Measurements from ENCODE around the gene LCMT1. TPM values are rescaled to one million over a fixed set of nuclear protein-coding genes. Genes with fewer than 3 reads are reported as not detected.
A peak's percentile ranks its signal among the peaks of the same experiment; 100 is the strongest.

LCMT1 gene
- total RNA-seq (2021): 86.3 to 89.6 TPM (median 86.7 TPM) in 3 replicates
- percentile 76 among the genes with signal in this experiment for Bru-seq, nascent RNA
- long read RNA-seq, experiment 1, transcript LCMT1-201 (12 exons, 1,529 nt): minor isoform, 7 of 181 reads
- long read RNA-seq, experiment 1, transcript LCMT1-202 (9 exons, 989 nt): minor isoform, 16 of 181 reads
- long read RNA-seq, experiment 1, transcript LCMT1-203 (11 exons, 1,368 nt): major isoform, 126 of 181 reads
- long read RNA-seq, experiment 1, partial matches to known transcripts: 3 of 181 reads
- long read RNA-seq, experiment 1, other reads (novel, unspliced or antisense): 29 of 181 reads
- long read RNA-seq, experiment 2, transcript LCMT1-204 (9 exons, 1,168 nt): major isoform, 13 of 98 reads
- long read RNA-seq, experiment 2, partial matches to known transcripts: 13 of 98 reads
- long read RNA-seq, experiment 2, other reads (novel, unspliced or antisense): 70 of 98 reads
- long read RNA-seq, experiment 3, transcript LCMT1-201 (12 exons, 1,529 nt): minor isoform, 12 of 232 reads
- long read RNA-seq, experiment 3, transcript LCMT1-202 (9 exons, 989 nt): minor isoform, 17 of 232 reads
- long read RNA-seq, experiment 3, transcript LCMT1-203 (11 exons, 1,368 nt): major isoform, 170 of 232 reads
- long read RNA-seq, experiment 3, partial matches to known transcripts: 0 of 232 reads
- long read RNA-seq, experiment 3, other reads (novel, unspliced or antisense): 33 of 232 reads

DNA sequence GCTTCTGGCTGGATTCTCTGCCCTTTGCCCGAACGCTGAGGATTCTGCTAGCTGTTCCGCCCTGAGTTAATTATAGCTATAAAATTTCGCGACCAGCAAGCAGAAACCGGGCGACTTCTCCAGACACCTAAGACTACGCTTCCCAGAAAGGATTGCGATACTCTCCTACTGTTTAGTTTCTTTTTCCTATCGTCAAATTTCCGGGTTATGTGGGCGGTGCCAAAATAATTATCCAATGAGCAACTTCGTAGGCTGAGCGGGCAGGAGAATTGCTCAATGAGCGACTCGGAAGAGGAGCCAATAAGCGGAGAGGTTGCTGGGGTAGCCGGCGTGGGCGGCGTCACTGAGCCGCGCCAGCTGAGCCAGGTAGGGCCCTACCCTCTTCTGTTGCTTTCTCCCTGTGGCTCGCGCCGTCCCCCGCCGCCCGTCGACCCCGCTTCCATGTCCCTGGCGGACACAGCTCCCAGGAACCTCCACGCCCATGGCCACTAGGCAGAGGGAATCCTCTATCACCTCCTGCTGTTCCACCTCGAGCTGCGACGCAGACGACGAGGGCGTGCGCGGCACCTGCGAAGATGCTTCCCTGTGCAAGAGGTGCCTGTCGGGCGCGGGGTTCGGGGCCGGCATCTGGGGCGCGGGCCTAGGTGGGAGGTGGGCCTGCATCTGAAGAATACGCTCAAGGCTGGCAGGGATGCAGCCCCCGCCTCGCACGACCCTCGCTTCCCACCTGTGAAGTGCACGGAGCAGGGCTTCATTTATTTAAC is at the start of gene LCMT1:
TSS of gene LCMT1 (plus strand) at position 340 of the 764 bp plus-strand sequence. CDS start at position 482, 142 bp downstream.
- POLR2A ChIA-PET: interaction anchor here (0.6 to 1.3 kb wide), 3 partner anchors 8 to 97 kb away, joined by 3 to 6 read pairs (median 4); no protein-coding TSS in a partner anchor
- ATAC-seq: peak; percentile 88
- peak within 1 kb of the TSS; percentile 93 for H3K4me3 Mint-ChIP-seq
- TF ChIP-seq NFYB (CRISPR knock-in tag; conservative IDR thresholded peaks at IDR 0.05; ENCODE audit: low read depth) (peak; percentile 82), NFATC4 (CRISPR knock-in tag; IDR thresholded peaks at IDR 0.05) (no peak), IRF1 (CRISPR knock-in tag; IDR thresholded peaks at IDR 0.05) (no peak), CREM (CRISPR knock-in tag; IDR thresholded peaks at IDR 0.05) (peak; percentile 90), ZNF671 (CRISPR knock-in tag; IDR thresholded peaks at IDR 0.05) (no peak), ZSCAN18 (CRISPR knock-in tag; IDR thresholded peaks at IDR 0.05) (no peak), SP1 (CRISPR knock-in tag; conservative IDR thresholded peaks at IDR 0.05) (0 out of 2 replicates have a peak, but pooled peaks have one; percentile 59), NFE2L1 (CRISPR knock-in tag; IDR thresholded peaks at IDR 0.05) (peak; percentile 65; the same call in 1 of the 2 replicates), FOXP1 (CRISPR knock-in tag; IDR thresholded peaks at IDR 0.05; ENCODE audit: borderline replicate concordance) (peak; percentile 79; the same call in 1 of the 2 replicates), NR2C2 (CRISPR knock-in tag; IDR thresholded peaks at IDR 0.05) (no peak), E2F1 (CRISPR knock-in tag; IDR thresholded peaks at IDR 0.05) (no peak), ZNF512 (CRISPR knock-in tag; IDR thresholded peaks at IDR 0.05; ENCODE audit: borderline replicate concordance) (no peak), JAZF1 (CRISPR knock-in tag; IDR thresholded peaks at IDR 0.05) (no peak), EMX1 (CRISPR knock-in tag; IDR thresholded peaks at IDR 0.05) (no peak), TEAD1 (CRISPR knock-in tag; IDR thresholded peaks at IDR 0.05) (no peak)
- TF ChIP-seq, protein P1, sequence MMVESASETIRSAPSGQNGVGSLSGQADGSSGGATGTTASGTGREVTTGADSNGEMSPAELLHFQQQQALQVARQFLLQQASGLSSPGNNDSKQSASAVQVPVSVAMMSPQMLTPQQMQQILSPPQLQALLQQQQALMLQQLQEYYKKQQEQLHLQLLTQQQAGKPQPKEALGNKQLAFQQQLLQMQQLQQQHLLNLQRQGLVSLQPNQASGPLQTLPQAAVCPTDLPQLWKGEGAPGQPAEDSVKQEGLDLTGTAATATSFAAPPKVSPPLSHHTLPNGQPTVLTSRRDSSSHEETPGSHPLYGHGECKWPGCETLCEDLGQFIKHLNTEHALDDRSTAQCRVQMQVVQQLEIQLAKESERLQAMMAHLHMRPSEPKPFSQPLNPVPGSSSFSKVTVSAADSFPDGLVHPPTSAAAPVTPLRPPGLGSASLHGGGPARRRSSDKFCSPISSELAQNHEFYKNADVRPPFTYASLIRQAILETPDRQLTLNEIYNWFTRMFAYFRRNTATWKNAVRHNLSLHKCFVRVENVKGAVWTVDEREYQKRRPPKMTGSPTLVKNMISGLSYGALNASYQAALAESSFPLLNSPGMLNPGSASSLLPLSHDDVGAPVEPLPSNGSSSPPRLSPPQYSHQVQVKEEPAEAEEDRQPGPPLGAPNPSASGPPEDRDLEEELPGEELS (CRISPR knock-in tag; IDR thresholded peaks at IDR 0.05): no peak
- TF ChIP-seq, protein P2, sequence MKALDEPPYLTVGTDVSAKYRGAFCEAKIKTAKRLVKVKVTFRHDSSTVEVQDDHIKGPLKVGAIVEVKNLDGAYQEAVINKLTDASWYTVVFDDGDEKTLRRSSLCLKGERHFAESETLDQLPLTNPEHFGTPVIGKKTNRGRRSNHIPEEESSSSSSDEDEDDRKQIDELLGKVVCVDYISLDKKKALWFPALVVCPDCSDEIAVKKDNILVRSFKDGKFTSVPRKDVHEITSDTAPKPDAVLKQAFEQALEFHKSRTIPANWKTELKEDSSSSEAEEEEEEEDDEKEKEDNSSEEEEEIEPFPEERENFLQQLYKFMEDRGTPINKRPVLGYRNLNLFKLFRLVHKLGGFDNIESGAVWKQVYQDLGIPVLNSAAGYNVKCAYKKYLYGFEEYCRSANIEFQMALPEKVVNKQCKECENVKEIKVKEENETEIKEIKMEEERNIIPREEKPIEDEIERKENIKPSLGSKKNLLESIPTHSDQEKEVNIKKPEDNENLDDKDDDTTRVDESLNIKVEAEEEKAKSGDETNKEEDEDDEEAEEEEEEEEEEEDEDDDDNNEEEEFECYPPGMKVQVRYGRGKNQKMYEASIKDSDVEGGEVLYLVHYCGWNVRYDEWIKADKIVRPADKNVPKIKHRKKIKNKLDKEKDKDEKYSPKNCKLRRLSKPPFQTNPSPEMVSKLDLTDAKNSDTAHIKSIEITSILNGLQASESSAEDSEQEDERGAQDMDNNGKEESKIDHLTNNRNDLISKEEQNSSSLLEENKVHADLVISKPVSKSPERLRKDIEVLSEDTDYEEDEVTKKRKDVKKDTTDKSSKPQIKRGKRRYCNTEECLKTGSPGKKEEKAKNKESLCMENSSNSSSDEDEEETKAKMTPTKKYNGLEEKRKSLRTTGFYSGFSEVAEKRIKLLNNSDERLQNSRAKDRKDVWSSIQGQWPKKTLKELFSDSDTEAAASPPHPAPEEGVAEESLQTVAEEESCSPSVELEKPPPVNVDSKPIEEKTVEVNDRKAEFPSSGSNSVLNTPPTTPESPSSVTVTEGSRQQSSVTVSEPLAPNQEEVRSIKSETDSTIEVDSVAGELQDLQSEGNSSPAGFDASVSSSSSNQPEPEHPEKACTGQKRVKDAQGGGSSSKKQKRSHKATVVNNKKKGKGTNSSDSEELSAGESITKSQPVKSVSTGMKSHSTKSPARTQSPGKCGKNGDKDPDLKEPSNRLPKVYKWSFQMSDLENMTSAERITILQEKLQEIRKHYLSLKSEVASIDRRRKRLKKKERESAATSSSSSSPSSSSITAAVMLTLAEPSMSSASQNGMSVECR (CRISPR knock-in tag; IDR thresholded peaks at IDR 0.05; ENCODE audit: borderline replicate concordance): peak; percentile 55; the same call in 1 of the 2 replicates
- TF ChIP-seq, protein P3, sequence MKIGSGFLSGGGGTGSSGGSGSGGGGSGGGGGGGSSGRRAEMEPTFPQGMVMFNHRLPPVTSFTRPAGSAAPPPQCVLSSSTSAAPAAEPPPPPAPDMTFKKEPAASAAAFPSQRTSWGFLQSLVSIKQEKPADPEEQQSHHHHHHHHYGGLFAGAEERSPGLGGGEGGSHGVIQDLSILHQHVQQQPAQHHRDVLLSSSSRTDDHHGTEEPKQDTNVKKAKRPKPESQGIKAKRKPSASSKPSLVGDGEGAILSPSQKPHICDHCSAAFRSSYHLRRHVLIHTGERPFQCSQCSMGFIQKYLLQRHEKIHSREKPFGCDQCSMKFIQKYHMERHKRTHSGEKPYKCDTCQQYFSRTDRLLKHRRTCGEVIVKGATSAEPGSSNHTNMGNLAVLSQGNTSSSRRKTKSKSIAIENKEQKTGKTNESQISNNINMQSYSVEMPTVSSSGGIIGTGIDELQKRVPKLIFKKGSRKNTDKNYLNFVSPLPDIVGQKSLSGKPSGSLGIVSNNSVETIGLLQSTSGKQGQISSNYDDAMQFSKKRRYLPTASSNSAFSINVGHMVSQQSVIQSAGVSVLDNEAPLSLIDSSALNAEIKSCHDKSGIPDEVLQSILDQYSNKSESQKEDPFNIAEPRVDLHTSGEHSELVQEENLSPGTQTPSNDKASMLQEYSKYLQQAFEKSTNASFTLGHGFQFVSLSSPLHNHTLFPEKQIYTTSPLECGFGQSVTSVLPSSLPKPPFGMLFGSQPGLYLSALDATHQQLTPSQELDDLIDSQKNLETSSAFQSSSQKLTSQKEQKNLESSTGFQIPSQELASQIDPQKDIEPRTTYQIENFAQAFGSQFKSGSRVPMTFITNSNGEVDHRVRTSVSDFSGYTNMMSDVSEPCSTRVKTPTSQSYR (CRISPR knock-in tag; IDR thresholded peaks at IDR 0.05): no peak

More for the DNA sequence above, at the start of gene LCMT1:
- DNase-seq (ENCODE audit: low spot score): peak; percentile 91
- Mint-ChIP-seq H3K4me1 (peaks cover 23% of the 10 kb centered on the region), H3K27me3 (ENCODE audit: low read depth) (no peaks in the 10 kb centered on the region; the same call in 1 of the 2 replicates), H3K27ac (peak within 1 kb of the TSS; percentile 99), H3K36me3 (no peaks in the 10 kb centered on the region), H3K9me3 (no peaks in the 10 kb centered on the region)
- CTCF ChIA-PET: interaction anchor here (1.1 to 2.9 kb wide), 4 partner anchors 15 to 277 kb away, joined by 4 to 21 read pairs (median 6); no protein-coding TSS in a partner anchor
